ENCODE measurements around the gene ARAP3.

The ARAP3 gene

DNA sequence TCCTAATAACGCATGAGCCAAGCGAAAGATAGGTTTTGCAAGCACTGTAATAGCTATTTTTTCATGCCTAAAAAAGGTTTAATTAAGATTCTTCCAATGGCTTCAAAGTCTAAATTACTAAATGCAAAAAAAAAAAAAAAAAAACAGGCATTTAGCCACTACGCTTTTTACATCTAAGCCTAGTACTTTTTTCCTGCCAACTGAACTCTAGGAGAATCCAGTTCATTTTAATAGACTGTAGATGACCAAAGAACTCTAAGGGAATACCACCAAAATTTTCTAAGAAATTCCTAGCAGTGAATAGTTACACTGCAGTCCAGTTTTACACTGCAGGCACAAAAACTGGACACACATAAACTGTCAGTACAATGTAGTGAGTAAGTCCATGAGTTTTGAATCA, 73.0 kb downstream of the ARAP3 start:
- no peak for DNase-seq

DNA sequence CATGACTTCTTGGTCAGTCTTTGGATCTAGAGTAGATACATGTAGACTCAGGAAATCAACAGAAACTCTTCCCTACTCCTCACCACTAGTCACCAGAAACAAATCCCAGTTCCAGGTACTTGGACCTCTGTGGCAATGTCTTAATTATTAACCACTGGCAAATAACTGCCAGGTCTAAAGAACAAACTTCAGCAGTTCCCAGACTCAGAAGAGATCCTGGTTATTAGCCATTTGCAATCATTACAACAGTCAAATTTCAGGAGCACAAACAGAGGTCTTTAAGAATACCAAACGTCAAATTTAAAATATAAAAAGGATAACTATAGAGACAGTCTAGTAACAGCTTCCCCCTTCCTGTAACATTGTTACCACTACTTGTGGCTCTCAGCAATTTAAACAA, 73.5 kb downstream of the ARAP3 start:
- DNase-seq = no peak

DNA sequence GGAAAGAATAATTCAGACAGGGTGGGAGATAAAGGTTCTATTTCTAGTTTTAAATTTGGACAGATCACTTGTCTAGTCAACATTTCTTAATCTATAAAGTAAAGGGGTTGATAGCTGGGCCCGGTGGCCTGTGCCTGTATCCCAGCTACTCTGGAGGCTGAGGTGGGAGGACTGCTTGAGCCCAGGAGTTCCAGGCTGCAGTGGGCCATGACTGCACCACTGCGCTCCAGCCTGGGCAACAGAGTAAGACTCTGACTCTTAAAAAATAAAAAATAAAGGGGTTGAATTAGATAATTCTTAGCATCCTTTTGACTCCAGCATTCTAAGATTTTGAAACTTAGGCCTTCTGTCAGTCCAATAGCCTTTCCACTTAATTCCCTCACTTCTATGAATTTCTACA, 74.0 kb downstream of the ARAP3 start:
- no peak for DNase-seq

DNA sequence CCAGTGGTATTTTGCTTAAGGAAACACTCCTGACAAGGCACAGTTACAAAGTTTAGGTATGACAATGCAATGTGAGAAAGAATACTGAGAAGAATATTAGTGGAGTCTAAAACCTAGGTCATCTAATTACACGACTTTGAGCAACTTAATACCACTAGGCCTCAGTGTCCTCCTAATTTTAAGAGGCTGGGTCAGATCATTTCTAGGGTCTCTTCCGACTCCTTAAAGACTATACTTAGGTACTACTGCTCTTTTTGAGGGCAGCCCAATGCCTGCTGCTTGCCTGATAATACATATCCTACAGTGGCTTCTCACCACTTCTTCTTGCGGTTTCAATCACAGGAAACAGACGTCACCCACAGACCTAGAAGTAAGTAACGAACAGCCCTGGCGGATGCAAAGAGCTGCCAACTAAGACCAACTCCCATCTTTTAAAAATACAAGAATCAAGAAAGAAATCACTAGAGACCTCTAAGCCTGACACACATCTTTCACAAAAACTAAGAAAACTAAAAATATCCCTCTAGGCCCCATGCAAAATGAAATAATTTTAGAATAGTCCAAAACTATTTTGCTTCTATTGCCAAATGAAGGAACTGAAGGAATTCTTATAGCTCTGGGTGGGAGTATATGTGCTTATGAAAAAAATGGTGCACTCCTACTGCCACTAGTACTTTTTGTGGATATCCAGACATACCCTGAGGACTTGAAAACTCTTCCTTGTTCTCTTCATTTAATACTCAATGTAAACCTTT, 76.3 kb downstream of the ARAP3 start:
- DNase-seq = peak; percentile 98 to 99

DNA sequence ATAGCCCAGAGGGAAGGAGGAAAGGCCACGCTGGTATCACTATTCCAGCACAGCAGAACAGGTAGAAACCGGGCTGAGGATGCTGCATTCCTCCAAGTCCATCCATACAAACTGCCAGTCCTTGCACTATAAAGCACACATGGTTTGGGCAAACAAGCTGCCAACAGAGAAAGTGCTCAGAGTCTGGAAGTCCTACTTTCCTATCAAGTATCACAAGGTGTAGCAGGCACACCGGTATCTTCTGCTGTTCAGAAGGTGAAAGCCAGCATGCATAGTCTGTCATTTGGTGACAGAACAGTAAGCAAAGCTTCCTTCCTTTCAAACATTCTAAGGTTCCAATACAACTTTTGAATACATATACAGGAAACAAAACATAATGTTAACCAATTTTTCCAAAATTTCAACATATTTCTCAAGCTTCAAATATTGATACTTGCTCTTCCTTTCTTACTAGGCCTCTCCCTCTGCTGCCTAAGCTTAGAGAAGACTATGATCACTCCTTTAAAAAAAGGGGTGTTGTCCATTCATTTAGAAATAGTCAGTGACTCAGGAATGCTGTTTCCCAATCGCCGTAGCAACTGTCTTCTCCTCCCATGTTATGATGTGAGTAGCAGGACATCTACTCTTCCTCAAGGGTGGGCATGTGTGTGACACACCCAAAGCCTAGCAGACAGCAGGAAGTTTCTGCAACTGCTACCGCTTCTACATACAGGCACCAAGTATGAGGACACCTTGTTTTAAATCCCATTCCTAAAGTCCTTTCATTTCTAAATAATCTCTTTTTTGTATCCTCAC, 77.9 kb downstream of the ARAP3 start:
- DNase-seq = peak; percentile 86 to 89

Measured in Kasumi-1 (cell line).